ENCODE results near the gene MED15.

The MED15 gene

GRCh38 chr22:20531154-20531403, 23.7 kb downstream of the MED15 start:
- Histone ChIP-seq H3K36me3 (ENCODE audit: control insufficient read depth, insufficient read depth, low read length) (peaks cover 29% of the 10 kb centered on the region), H3K27me3 (replicated peaks; ENCODE audit: control insufficient read depth, insufficient read depth, low read length) (no peaks in the 10 kb centered on the region), H3K4me3 (replicated peaks; ENCODE audit: low read depth, low read length) (no peak overlapping the region)
- no peak for TF ChIP-seq CTCF (IDR thresholded peaks at IDR 0.05; ENCODE audit: insufficient read depth, low read length, poor library complexity, severe bottlenecking)
- DNase-seq (ENCODE audit: extremely low read depth, insufficient read length): no peak

GRCh38 chr22:20531404-20532201, 24.2 kb downstream of the MED15 start:
- no peaks in the 10 kb centered on the region for H3K27me3 ChIP-seq (replicated peaks; ENCODE audit: control insufficient read depth, insufficient read depth, low read length)
- TF ChIP-seq CTCF (IDR thresholded peaks at IDR 0.05; ENCODE audit: insufficient read depth, low read length, poor library complexity, severe bottlenecking): no peak
- no peak for DNase-seq (ENCODE audit: extremely low read depth, insufficient read length)
- H3K4me3 ChIP-seq (replicated peaks; ENCODE audit: low read depth, low read length): no peak overlapping the region
- H3K36me3 ChIP-seq (ENCODE audit: control insufficient read depth, insufficient read depth, low read length): peaks cover 29% of the 10 kb centered on the region

GRCh38 chr22:20532256-20532993, 25.0 kb downstream of the MED15 start:
- TF ChIP-seq CTCF (IDR thresholded peaks at IDR 0.05; ENCODE audit: insufficient read depth, low read length, poor library complexity, severe bottlenecking): no peak
- Histone ChIP-seq H3K36me3 (ENCODE audit: control insufficient read depth, insufficient read depth, low read length) (peaks cover 35% of the 10 kb centered on the region), H3K4me3 (replicated peaks; ENCODE audit: low read depth, low read length) (no peak overlapping the region), H3K27me3 (replicated peaks; ENCODE audit: control insufficient read depth, insufficient read depth, low read length) (no peaks in the 10 kb centered on the region)
- no peak for DNase-seq (ENCODE audit: extremely low read depth, insufficient read length)

- Histone ChIP-seq H3K27me3 (replicated peaks; ENCODE audit: control insufficient read depth, insufficient read depth, low read length) (no peaks in the 10 kb centered on the region), H3K36me3 (ENCODE audit: control insufficient read depth, insufficient read depth, low read length) (peaks cover 35% of the 10 kb centered on the region), H3K4me3 (replicated peaks; ENCODE audit: low read depth, low read length) (no peak overlapping the region)
- no peak for TF ChIP-seq CTCF (IDR thresholded peaks at IDR 0.05; ENCODE audit: insufficient read depth, low read length, poor library complexity, severe bottlenecking)
- no peak for DNase-seq (ENCODE audit: extremely low read depth, insufficient read length)
Observed at GRCh38 chr22:20533095-20533878, 25.9 kb downstream of the MED15 start.

GRCh38 chr22:20533879-20534265, 26.5 kb downstream of the MED15 start:
- no peak for DNase-seq (ENCODE audit: extremely low read depth, insufficient read length)
- no peak for TF ChIP-seq CTCF (IDR thresholded peaks at IDR 0.05; ENCODE audit: insufficient read depth, low read length, poor library complexity, severe bottlenecking)
- H3K36me3 ChIP-seq (ENCODE audit: control insufficient read depth, insufficient read depth, low read length): peaks cover 30% of the 10 kb centered on the region
- no peak overlapping the region for H3K4me3 ChIP-seq (replicated peaks; ENCODE audit: low read depth, low read length)
- no peaks in the 10 kb centered on the region for H3K27me3 ChIP-seq (replicated peaks; ENCODE audit: control insufficient read depth, insufficient read depth, low read length)
